Dermis microvascular lymphatic vessel endothelial cell (primary cell): ENCODE data around the gene SLC7A14. TPM values are rescaled to one million over a fixed set of nuclear protein-coding genes. Genes with fewer than 3 reads are reported as not detected.

Experiments
- total RNA-seq: library from RNA; depleted of rRNA; stranded (reverse); fragments of >200 nt; gene quantifications from 2 replicates; pipeline ENCODE4 v1.2.1, GENCODE V29; 2014

Gene SLC7A14
- total RNA-seq, 1 donor from 2014 or later = under 0.01 TPM

Other genes with a start within 250 kb of the SLC7A14 start
- gene SKIL, start 228.4 kb downstream of the SLC7A14 start, total RNA-seq = 52.9 and 88.1 TPM in 2 replicates
- 77.5 and 185 TPM in 2 replicates for gene CLDN11, start 167.2 kb downstream of the SLC7A14 start, total RNA-seq